Activated T-helper 1 cell treated with Interleukin-2 at 50 U/mL for 16 hours (primary cell): Measurements from ENCODE around the gene PUS7.
"Not testable (repeated sequence)": the region's sequence is repeated elsewhere in the genome, so short reads cannot be mapped to it uniquely, and the experiment has no call there.

Source experiments
- DNase-seq: peaks from one replicate; pipeline ENCODE4 v3.0.0-alpha.2; 2020; ENCODE audit warnings: low read depth

Gene PUS7

DNA sequence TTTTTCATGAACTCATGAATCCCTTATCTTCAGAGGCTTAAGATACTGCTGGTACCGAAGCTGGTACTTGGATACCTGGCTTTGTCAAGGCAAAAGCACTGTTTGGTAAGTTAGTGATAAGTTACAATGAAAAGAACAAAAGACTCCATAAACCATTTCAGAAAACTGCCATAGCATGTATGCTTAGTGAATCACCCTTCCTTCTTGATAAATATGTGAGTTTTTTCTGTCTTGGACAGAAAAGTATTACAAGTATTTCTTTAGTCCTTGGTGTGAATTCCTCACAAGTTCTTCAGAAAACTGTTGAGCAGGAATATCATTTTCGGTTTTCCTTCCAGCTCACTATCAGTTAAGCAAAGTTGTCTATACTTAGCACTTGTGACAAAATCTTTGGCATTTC lies 25.6 kb downstream of the PUS7 start:
- no peak for DNase-seq

DNA sequence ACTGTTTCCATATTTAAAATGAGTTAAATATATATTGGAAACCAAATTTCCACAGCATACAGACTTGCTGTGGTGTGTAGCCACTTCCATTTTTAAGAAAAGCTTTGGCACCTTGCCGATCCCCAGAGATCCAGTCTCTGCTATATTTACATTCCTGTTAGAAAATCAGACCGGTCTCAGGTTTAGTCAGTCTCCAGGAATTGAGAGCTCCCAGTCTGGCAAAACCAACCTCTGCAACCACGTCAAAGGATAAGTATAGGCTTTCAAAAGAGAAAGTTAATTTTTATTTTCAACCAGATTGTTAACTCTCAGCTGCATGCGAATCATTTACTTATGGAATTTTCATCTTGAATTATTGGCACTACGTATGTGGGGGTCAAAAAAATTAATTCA lies 28.2 kb downstream of the PUS7 start:
- DNase-seq, result no peak

- no peak for DNase-seq
Measured at GRCh38 chr7:105493196-105493922, 28.7 kb downstream of the PUS7 start.

GRCh38 chr7:105489409-105489808 lies 32.7 kb downstream of the PUS7 start:
- no peak for DNase-seq

DNA sequence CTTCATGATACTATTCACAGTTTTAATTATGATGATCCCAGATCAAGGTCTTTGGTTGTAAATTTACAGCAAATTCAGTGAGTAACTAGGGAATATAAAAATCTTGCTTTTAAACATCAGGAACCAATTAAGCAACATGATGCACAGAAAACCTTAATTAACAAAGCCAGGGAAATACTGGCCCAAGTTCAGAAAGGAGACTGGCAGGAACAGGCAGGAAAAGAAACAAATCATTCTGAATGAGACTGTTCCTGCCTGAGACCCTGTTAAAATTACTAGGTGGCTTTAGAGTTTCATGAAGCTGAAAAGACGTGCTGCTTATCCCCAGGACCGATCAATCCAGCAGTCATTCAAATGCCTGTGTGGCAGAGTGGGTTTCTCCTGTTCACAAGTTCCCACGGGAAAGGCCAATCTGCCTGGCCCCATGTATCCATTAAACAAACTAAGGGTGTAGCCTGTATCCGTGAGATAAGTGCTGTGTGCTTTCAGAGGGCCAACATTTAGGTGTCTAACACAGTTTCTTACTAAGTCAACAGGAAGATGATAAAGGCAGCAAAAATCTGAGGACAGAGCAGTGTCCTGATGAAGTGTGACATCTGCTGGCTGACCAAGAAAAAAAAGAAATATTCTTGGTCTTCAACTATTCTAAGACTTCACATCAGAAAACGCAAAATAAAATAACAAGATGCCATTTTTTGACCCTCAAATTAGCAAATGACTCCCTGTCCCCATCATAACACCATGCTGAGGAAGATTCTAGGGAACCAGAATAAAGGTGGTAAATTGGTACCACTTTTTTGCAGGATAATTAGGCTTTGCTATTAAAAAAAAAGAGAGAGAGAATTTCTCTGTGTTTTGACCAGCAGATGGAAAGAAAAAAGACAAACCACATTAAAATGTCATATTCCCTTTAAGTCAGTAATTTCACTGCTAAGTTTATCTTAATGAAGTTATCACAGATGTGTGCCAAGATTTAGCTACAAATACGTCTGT lies 34.2 kb downstream of the PUS7 start:
- DNase-seq, result no peak

GRCh38 chr7:105480931-105481330 lies 41.1 kb downstream of the PUS7 start:
- DNase-seq, result no peak

- no peak for DNase-seq
Measured at GRCh38 chr7:105478606-105479005, 43.5 kb downstream of the PUS7 start.

DNA sequence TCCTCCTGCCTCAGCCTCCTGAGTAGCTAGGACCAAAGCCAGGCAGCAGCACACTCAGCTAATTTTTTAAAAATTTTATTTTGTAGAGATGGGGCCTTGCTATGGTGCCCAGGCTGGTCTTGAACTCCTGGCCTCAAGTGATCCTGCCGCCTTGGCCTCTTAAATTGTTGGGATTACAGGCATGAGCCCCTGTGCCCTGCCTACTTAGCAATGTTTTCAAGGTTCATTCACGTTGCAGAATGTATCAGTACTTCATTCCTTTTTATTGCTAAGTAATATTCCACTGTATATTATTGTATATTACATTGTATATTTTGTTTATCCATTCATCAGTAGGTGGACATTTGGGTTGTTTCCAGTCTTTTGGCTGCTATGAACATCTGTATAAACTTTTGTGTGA lies 44.2 kb downstream of the PUS7 start:
- no peak for DNase-seq

DNA sequence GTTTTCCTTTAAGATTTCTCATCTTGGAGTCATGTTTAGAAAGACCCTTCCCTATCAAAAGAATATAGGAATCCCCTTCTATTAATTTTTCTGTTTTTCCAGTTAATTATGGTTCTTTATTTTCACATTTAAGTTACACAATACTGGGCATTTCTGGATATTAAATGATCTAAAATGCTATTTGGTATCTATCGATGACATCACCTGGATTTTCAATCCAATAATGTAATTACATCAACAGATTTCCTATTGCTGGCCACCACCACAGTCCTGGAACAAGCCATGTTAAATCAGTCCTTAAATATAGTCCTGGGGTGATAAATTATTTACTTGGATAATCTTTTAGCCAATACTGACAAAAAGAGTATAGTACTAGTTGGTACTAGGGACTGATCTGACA lies 48.0 kb downstream of the PUS7 start:
- no peak for DNase-seq

DNA sequence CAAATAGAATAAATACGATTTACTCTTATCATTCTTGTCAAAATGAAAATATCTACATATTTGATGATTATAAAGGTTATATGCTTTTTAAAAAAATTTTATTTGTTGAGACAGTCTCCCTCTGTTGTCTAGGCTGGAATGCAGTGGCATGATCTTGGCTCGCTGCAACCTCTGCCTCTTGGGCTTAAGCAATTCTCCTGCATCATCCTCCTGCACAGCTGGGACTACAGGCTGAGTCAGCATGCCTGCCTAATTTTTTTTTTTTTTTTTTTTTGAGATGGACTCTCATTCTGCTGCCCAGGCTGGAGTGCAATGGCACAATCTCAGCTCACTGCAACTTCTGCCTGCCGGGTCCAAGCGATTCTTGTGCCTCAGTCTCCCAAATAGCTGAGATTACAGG lies 48.9 kb downstream of the PUS7 start:
- no peak for DNase-seq

DNA sequence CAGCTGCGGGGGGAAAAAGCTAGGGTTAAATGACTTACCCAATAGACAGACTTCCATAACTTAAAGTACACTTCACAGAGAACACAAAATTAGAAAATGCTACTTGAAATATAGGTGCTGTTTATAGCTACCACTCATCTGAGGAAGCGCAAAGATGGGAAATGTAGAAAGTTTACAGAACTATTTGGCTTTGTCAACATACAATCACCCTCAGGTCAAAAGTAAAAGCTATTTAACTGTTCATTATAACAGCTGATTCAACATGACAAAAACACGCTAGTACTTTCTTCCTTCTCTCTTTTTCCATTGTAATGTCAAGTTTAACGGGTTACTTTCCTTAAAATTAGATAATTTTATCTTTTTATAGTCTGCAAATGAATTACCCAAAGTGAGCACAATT lies 51.2 kb downstream of the PUS7 start:
- DNase-seq, result no peak

- DNase-seq, result no peak
Measured at GRCh38 chr7:105470090-105470489, 52.0 kb downstream of the PUS7 start.

GRCh38 chr7:105462765-105463420 lies 59.2 kb downstream of the PUS7 start:
- DNase-seq, result no peak

- no peak for DNase-seq
Measured at GRCh38 chr7:105461518-105461917, 60.6 kb downstream of the PUS7 start.

DNA sequence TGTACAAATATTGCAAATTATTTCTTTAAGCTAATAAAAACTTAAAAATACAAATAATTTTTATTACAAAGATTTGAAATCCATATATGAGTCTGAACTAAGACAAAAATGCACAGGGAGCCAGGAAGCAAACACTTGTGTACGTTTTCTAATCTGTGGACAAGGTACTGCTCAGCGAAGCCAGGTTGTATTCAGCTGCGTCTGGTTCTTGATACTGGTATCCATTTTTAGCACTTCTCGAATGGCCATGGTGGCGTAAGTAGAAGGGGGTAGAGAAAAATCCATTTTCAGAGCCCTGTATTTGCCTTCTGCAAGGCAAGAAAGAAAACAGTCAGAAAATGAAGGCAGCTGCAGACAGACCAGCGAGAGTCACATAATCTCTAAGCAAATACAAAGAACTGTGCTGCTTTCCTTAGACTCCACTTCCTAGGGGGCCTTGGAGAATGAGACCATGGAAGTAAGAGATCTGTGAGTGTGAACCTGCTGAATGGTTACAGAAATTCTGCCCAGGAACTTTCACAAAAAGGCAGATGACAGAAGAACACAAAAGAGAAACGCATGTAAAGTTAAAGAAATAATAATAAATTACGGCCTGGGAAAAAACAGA lies 64.3 kb downstream of the PUS7 start:
- DNase-seq, result no peak

DNA sequence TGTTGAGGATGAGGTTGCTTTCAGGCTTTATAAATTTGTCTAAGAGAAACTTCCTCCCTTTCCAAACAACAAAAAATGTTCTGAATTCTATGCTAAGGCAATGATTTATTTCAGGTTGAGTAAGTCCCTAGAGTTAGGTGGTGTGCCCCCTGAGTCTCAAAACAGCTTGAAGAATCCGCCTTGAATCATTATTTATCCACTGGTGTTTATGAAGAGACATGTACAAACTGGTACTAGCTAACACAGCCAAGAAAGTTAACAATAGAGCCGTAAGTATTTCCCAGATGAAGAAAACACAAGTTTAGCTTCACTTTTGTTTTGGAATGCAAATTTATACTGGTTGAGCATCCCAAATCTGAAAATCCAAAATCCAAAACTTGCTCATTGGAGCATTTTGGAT lies 67.2 kb downstream of the PUS7 start:
- DNase-seq, result no peak

DNA sequence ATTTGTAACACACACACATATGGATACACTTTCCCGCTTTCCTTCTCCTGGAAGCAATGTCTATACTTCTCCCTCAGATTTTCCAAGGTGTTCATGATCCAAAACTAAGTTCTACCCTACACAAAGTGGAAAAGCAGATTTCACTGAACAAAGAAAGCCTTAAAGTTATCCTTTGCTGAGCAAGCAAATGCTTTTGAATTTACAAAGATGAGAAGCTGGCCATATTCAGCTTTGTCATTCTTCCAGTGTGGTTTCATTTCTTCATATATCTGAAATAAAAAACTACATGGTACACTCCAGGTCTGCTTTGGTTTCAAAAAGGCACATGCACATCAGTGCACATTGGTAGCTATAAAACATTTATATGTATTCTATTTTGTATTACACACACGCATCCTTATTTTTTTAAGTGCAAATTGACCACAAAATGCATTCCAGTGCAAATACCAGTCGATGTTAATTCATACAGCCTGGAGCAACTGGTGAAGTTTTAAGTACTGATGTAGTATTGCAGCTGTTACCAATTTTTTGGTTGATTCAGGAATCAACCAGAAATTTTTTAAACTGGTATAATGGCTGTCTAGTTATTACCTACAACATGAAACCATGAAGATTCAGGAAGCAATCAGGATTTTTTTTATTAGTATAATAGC lies 67.8 kb downstream of the PUS7 start:
- no peak for DNase-seq

DNA sequence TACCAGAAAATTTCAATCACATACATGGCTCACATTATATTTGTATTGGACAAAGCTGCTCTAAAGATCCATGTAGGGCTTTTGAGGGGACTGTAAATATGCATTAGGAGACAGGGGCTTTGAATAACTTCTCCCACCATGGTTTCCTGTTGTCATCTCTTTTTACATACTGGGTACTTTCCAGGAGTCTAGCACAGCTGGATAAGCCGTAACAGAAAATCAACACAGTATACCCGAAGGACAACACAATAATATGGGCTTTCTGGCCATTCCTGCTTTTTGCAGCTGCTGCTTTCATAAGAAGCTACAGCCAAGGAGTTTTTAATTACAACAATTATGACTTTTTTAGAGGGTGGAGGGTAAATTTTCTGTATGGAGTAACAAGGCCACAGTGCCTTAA lies 70.0 kb downstream of the PUS7 start:
- DNase-seq, result no peak

DNA sequence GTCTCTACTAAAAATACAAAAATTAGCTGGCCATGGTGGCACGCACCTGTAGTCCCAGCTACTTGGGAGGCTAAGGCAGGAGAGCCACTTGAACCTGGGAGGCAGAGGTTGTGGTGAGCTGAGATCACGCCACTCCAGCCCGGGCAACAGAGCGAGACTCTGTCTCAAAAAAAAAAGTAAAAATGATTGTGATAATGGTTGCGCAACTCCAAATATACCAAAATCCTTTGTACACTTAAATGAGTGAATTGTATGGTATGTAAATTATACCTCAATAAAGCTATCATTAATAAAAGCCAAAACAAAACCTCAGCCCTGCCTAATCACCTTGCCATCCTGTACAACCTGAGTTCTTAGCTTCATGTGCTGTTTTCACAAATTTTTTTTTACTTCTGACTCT lies 71.2 kb downstream of the PUS7 start:
- DNase-seq, result not testable (repeated sequence)

DNA sequence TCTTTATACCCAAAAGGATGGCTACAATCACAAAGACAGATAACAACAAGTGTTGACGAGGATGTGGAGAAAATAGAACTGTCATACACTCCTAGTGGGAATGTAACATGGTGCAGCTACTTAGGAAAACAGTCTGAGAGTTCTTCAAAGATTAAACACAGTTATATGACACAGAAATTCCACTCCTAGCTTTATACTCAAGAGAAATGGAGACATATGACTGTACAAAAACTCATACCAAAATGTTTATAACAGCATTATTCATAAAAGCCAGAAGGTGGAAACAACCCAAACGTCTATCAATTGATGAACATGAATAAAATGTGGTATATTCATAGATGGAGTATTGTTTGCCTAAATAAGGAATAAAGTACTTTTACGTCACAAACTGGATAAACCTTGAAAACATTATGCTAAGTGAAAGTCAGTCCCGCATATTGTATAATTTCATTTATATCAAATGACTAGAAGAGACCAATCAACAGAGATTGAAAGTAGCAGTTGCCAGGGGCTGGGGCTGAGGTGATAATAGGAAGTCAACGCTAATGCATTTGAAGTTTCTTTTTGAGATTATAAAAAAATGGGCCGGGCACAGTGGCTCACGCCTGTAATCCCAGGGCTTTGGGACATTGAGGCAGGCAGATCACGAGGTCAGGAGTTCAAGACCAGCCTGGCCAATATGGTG lies 71.8 kb downstream of the PUS7 start:
- DNase-seq, result no peak

- DNase-seq, result no peak
Measured at GRCh38 chr7:105448181-105448580, 73.9 kb downstream of the PUS7 start.
